SH-SY5Y (cell line): Measurements from ENCODE around the gene RASGRF2.

Experiments used
- GATA2 ChIP-seq: IDR thresholded peaks from 2 replicates; pipeline ENCODE4 v1.6.1; 2011; ENCODE audit warnings: mild to moderate bottlenecking, low read depth, low read length
- GATA3 ChIP-seq: IDR thresholded peaks from 2 replicates; pipeline ENCODE4 v1.6.1; 2011; ENCODE audit warnings: low read depth, mild to moderate bottlenecking, low read length, moderate library complexity

DNA sequence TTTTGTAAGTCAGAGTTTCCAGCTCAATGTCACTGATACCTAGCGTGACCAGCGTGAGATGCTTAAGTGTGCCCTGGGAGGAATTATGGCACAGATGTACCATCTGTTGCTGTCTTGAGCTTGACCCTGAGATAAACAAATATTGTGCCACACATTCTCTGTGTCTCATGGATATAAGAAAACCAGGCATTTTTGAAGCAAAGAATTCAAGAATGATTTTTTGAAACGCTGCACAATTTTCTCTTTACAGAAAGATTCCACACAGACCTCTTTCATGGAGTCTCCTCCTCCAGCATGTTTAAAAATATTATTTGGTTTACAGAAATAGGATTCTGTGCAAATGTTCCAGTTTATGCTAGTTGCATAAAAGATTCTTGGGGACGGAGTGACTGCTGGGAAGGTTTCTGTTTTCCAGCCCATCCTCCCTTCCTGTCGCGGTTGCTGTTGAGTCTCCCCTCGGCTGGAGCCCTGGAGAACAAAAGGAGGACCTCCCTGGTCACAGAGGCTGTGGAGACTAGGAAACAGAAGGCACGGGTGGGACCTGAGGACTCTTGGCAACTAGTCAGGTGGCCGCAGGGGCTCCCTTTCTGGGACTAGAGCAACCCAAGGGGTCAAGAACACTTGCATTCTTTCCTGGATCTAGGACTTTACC, 120.8 kb downstream of the RASGRF2 start:
- TF ChIP-seq GATA2 (no peak), GATA3 (no peak)
